HAP-1 (cell line): ENCODE results near the gene PRDM16.

Experiments used
- DNase-seq, 2 experiments: peaks; one replicate each; pipeline ENCODE4 v3.0.0-alpha.2; 2016 to 2020; ENCODE audit warnings: low spot score in 2 of 2
- H3K27me3 ChIP-seq: fragments of 250-450 bp; sonication (Bioruptor Pico); 2 replicates; pipeline ENCODE4 v1.5.1; 2020; ENCODE audit warnings: low read depth, mild to moderate bottlenecking, moderate library complexity
- H3K36me3 ChIP-seq: fragments of 250-450 bp; sonication (Bioruptor Pico); replicated peaks from 2 replicates; pipeline ENCODE4 v1.5.1; 2020; ENCODE audit warnings: mild to moderate bottlenecking
- H3K4me1 ChIP-seq: fragments of 250-450 bp; sonication (Bioruptor Pico); 2 replicates; pipeline ENCODE4 v1.5.1; 2020; ENCODE audit warnings: mild to moderate bottlenecking
- H3K4me3 ChIP-seq: fragments of 250-450 bp; sonication (Bioruptor Pico); 2 replicates; pipeline ENCODE4 v1.5.1; 2020; ENCODE audit warnings: mild to moderate bottlenecking, moderate library complexity
- H3K9me3 ChIP-seq: fragments of 250-450 bp; sonication (Bioruptor Pico); 2 replicates; pipeline ENCODE4 v1.5.1; 2020; ENCODE audit warnings: mild to moderate bottlenecking, moderate library complexity
- in situ Hi-C: fragments of 300-500 bp; cut with MboI; formaldehyde crosslinking; loops from 3 replicates; pipeline ENCODE4 v1.14.3; 2020; ENCODE audit warnings: low sequenced_read_pairs, inconsistent platforms, mixed read lengths

The PRDM16 gene

GRCh38 chr1:3352299-3352951, 283.4 kb downstream of the PRDM16 start:
- H3K4me3 ChIP-seq = no peak overlapping the region
- DNase-seq = peak in 1 of 2 experiments; percentile 41
- no peaks in the 10 kb centered on the region for H3K4me1 ChIP-seq
- no peaks in the 10 kb centered on the region for H3K9me3 ChIP-seq
- H3K36me3 ChIP-seq = no peaks in the 10 kb centered on the region
- in situ Hi-C loops = no loop called here
- H3K27me3 ChIP-seq = no peaks in the 10 kb centered on the region

GRCh38 chr1:3352952-3353331, 283.9 kb downstream of the PRDM16 start:
- no peaks in the 10 kb centered on the region for H3K4me1 ChIP-seq
- no peaks in the 10 kb centered on the region for H3K9me3 ChIP-seq
- no peak for DNase-seq
- no peak overlapping the region for H3K4me3 ChIP-seq
- no peaks in the 10 kb centered on the region for H3K27me3 ChIP-seq
- no peaks in the 10 kb centered on the region for H3K36me3 ChIP-seq
- in situ Hi-C loops = no loop called here

GRCh38 chr1:3353876-3354275, 284.9 kb downstream of the PRDM16 start:
- H3K9me3 ChIP-seq = no peaks in the 10 kb centered on the region
- H3K4me1 ChIP-seq = no peaks in the 10 kb centered on the region
- no peaks in the 10 kb centered on the region for H3K36me3 ChIP-seq
- in situ Hi-C loops = no loop called here
- H3K4me3 ChIP-seq = no peak overlapping the region
- no peaks in the 10 kb centered on the region for H3K27me3 ChIP-seq
- DNase-seq = no peak

GRCh38 chr1:3355089-3355488, 286.1 kb downstream of the PRDM16 start:
- H3K9me3 ChIP-seq = no peaks in the 10 kb centered on the region
- H3K4me3 ChIP-seq = no peak overlapping the region
- no peak for DNase-seq
- in situ Hi-C loops = no loop called here
- peaks cover 4% of the 10 kb centered on the region; the same call in 1 of the 2 replicates for H3K27me3 ChIP-seq
- H3K4me1 ChIP-seq = no peaks in the 10 kb centered on the region
- no peaks in the 10 kb centered on the region for H3K36me3 ChIP-seq

- in situ Hi-C loops = no loop called here
- H3K36me3 ChIP-seq = no peaks in the 10 kb centered on the region
Observed at GRCh38 chr1:3355894-3356826, 287.2 kb downstream of the PRDM16 start.

GRCh38 chr1:3356827-3357460, 287.9 kb downstream of the PRDM16 start:
- DNase-seq = no peak
- H3K27me3 ChIP-seq = peaks cover 4% of the 10 kb centered on the region; the same call in 1 of the 2 replicates

More at GRCh38 chr1:3355894-3356826, 287.2 kb downstream of the PRDM16 start:
- peaks cover 4% of the 10 kb centered on the region; the same call in 1 of the 2 replicates for H3K27me3 ChIP-seq
- no peaks in the 10 kb centered on the region for H3K4me1 ChIP-seq
- DNase-seq = no peak
- no peak overlapping the region for H3K4me3 ChIP-seq
- H3K9me3 ChIP-seq = no peaks in the 10 kb centered on the region

DNA sequence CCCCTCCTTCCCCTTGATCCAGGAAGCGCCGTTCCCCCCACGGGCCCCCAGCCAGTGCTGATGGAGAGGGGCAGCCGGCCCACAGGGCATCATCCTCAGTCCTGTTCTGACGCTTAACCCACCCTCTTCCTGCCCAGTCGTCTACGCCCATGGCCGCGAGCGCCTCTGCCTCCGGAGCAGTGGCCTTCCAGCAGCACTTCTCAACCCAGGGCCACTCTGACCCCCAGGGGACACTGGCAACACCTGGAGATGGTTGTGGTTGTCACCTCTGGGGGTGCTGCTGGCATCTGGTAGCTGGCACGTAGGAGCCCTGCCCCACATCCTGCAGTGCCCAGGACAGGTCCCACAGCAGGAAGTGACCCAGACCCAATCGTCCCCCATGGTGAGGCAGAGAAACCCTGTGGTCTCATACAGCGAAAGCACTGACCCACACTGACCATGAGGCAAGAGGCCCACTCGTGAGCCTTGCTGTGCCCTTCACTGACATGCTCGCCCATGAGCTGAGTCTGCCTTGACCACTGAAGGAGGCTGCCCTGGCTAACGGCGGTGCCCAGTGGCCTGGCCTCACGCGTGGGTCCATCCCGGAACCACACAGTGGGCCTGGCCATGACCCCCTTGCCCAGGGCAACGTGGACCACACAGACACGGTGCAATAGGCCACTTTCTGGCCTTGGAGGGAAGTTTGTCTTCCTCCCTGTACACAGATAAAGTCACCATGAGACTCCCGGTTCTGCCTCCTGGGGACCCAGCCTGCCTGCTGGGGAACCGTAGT, 288.7 kb downstream of the PRDM16 start:
- H3K4me3 ChIP-seq = no peak overlapping the region
- H3K4me1 ChIP-seq = no peaks in the 10 kb centered on the region
- DNase-seq = no peak
- peaks cover 4% of the 10 kb centered on the region for H3K27me3 ChIP-seq
- no peaks in the 10 kb centered on the region for H3K9me3 ChIP-seq
- H3K36me3 ChIP-seq = no peaks in the 10 kb centered on the region
- in situ Hi-C loops = no loop called here

More at GRCh38 chr1:3356827-3357460, 287.9 kb downstream of the PRDM16 start:
- Histone ChIP-seq H3K36me3 (no peaks in the 10 kb centered on the region), H3K9me3 (no peaks in the 10 kb centered on the region), H3K4me1 (no peaks in the 10 kb centered on the region), H3K4me3 (no peak overlapping the region)
- in situ Hi-C loops = no loop called here

- H3K4me1 ChIP-seq = no peaks in the 10 kb centered on the region
- no peak for DNase-seq
- H3K9me3 ChIP-seq = no peaks in the 10 kb centered on the region
- H3K4me3 ChIP-seq = no peak overlapping the region
- H3K36me3 ChIP-seq = no peaks in the 10 kb centered on the region
- in situ Hi-C loops = no loop called here
- peaks cover 9% of the 10 kb centered on the region for H3K27me3 ChIP-seq
Observed at GRCh38 chr1:3359351-3359750, 290.3 kb downstream of the PRDM16 start.

GRCh38 chr1:3359756-3360440, 290.9 kb downstream of the PRDM16 start:
- Histone ChIP-seq H3K27me3 (peaks cover 9% of the 10 kb centered on the region), H3K9me3 (no peaks in the 10 kb centered on the region), H3K4me3 (no peak overlapping the region), H3K4me1 (no peaks in the 10 kb centered on the region), H3K36me3 (no peaks in the 10 kb centered on the region)
- no peak for DNase-seq
- in situ Hi-C loops = no loop called here

- H3K36me3 ChIP-seq = no peaks in the 10 kb centered on the region
- no peak overlapping the region for H3K4me3 ChIP-seq
- in situ Hi-C loops = no loop called here
- H3K4me1 ChIP-seq = no peaks in the 10 kb centered on the region
- H3K9me3 ChIP-seq = no peaks in the 10 kb centered on the region
- no peak for DNase-seq
- peaks cover 9% of the 10 kb centered on the region for H3K27me3 ChIP-seq
Observed at GRCh38 chr1:3360646-3361257, 291.7 kb downstream of the PRDM16 start.

GRCh38 chr1:3363023-3363422, 294.0 kb downstream of the PRDM16 start:
- in situ Hi-C loops = no loop called here
- H3K4me1 ChIP-seq = no peaks in the 10 kb centered on the region

GRCh38 chr1:3363756-3364155, 294.8 kb downstream of the PRDM16 start:
- H3K4me1 ChIP-seq = no peaks in the 10 kb centered on the region
- DNase-seq = no peak
- peaks cover 19% of the 10 kb centered on the region for H3K27me3 ChIP-seq
- in situ Hi-C loops = no loop called here
- H3K36me3 ChIP-seq = no peaks in the 10 kb centered on the region
- H3K9me3 ChIP-seq = no peaks in the 10 kb centered on the region
- no peak overlapping the region for H3K4me3 ChIP-seq

More at GRCh38 chr1:3363023-3363422, 294.0 kb downstream of the PRDM16 start:
- Histone ChIP-seq H3K4me3 (no peak overlapping the region), H3K27me3 (peaks cover 17% of the 10 kb centered on the region), H3K9me3 (no peaks in the 10 kb centered on the region), H3K36me3 (no peaks in the 10 kb centered on the region)
- DNase-seq = no peak
